NCI-H748 treated with DMSO at 0.1 percent for 48 hours (cell line): ENCODE results near the gene FGD4.
"Not testable (repeated sequence)": the region's sequence is repeated elsewhere in the genome, so short reads cannot be mapped to it uniquely, and the experiment has no call there.

ENCODE experiments used
- DNase-seq: peaks from one replicate; lab custom pipeline; 2025; lab: John Stamatoyannopoulos, UW

Gene FGD4

GRCh38 chr12:32522331-32523221 is 123.2 kb downstream of the FGD4 start:
- DNase-seq = no peak

- DNase-seq = not testable (repeated sequence)
Measured at GRCh38 chr12:32525802-32526201, 126.4 kb downstream of the FGD4 start.

GRCh38 chr12:32526343-32526742 is 127.0 kb downstream of the FGD4 start:
- DNase-seq = not testable (repeated sequence)

- no peak for DNase-seq
Measured at GRCh38 chr12:32532422-32532821, 133.1 kb downstream of the FGD4 start.

GRCh38 chr12:32532951-32533350 is 133.6 kb downstream of the FGD4 start:
- DNase-seq = no peak

- DNase-seq = not testable (repeated sequence)
Measured at GRCh38 chr12:32533506-32533905, 134.1 kb downstream of the FGD4 start.

GRCh38 chr12:32533971-32534590 is 134.7 kb downstream of the FGD4 start:
- DNase-seq = no peak

GRCh38 chr12:32534698-32535097 is 135.3 kb downstream of the FGD4 start:
- no peak for DNase-seq

GRCh38 chr12:32535288-32535999 is 136.1 kb downstream of the FGD4 start:
- DNase-seq = peak; percentile 25

GRCh38 chr12:32536000-32536345 is 136.6 kb downstream of the FGD4 start:
- DNase-seq = no peak

GRCh38 chr12:32541754-32542374 is 142.5 kb downstream of the FGD4 start:
- no peak for DNase-seq

- no peak for DNase-seq
Measured at GRCh38 chr12:32542428-32543229, 143.3 kb downstream of the FGD4 start.

GRCh38 chr12:32544893-32545292 is 145.5 kb downstream of the FGD4 start:
- DNase-seq = no peak

GRCh38 chr12:32545413-32545980 is 146.1 kb downstream of the FGD4 start:
- no peak for DNase-seq

- no peak for DNase-seq
Measured at GRCh38 chr12:32546272-32546671, 146.9 kb downstream of the FGD4 start.

- no peak for DNase-seq
Measured at GRCh38 chr12:32548691-32549281, 149.4 kb downstream of the FGD4 start.

- no peak for DNase-seq
Measured at GRCh38 chr12:32549675-32550079, 150.3 kb downstream of the FGD4 start.

GRCh38 chr12:32551058-32551457 is 151.7 kb downstream of the FGD4 start:
- DNase-seq = no peak

GRCh38 chr12:32558903-32559302 is 159.5 kb downstream of the FGD4 start:
- no peak for DNase-seq

GRCh38 chr12:32559434-32559833 is 160.1 kb downstream of the FGD4 start:
- DNase-seq = no peak

GRCh38 chr12:32560520-32560919 is 161.2 kb downstream of the FGD4 start:
- DNase-seq = no peak
